ENCODE measurements around the gene GRID1.

The GRID1 gene

DNA sequence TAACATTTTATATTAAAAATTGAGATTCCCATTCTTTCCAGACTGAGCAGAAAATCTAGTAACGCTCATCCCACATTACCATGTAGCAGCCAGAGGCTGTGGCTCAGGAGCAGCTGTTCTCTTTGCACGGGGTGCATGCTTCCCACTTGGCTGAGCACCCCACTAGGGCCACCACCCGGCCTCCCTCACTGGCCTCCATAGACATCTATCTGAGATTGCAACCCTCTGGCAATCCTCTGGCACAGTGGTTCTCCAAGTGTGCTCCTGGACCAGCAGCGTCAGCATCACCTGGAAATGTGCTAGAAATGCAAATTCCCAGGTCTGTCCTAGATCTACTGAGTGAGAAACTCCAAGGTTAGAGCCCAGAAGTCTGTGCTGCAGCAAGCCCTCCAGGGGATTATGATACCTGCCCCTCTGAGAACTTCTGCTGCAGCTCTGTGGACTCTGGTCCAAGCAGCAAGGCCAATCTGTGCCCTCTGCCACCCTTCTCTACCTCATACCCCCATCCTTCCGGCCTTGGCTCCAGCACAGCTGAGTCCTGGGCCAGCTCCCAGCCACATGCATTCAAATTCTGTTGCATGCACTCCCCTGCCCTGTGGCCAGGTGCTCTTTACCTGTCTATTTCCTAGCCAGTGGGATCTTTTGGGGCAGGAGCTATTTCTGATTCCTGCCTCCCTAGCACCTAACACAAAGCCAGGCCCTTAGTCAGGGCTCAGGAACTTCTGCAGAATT lies 301.5 kb downstream of the GRID1 start:
- DNase-seq (ENCODE audit: low read depth, low spot score), result no peak

DNA sequence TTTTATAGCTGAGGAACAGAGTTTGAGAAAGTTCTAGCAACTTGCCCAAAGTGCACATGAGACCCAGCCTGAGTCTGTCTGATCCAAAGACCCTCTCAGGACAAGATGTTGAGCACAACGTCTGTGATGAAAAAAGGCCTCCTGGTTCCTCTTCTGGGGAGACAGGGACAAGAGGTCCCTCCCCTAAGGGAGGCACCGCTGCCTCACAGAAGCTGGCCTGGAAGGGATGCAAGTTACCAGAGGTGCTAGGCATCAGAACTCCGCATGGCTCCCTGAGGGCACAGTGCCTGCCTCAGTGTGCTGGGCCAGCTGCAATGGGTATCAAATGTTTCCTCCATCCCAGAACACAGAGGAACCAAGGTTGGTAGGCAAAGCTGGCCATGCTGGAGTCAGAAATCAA lies 302.4 kb downstream of the GRID1 start:
- no peak for DNase-seq (ENCODE audit: low read depth, low spot score)

DNA sequence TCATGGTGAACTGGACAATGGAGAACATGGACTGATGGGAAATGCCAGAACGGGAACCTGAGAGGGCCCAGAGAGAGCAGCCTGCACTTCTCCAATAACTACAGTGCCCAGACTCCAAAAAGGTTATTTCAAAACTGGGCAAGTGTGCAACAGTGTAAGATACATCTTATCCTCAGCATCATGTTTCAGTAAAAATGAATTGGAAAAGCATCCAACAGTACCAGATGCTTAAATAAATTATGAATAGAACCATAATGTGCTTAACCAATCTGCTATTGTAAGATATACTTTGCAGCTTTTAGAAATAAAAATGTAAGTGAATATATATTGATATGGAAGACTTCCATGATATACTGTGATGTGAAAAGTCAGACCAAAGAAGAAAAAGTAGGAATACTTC lies 303.3 kb downstream of the GRID1 start:
- DNase-seq (ENCODE audit: low read depth, low spot score), result no peak

DNA sequence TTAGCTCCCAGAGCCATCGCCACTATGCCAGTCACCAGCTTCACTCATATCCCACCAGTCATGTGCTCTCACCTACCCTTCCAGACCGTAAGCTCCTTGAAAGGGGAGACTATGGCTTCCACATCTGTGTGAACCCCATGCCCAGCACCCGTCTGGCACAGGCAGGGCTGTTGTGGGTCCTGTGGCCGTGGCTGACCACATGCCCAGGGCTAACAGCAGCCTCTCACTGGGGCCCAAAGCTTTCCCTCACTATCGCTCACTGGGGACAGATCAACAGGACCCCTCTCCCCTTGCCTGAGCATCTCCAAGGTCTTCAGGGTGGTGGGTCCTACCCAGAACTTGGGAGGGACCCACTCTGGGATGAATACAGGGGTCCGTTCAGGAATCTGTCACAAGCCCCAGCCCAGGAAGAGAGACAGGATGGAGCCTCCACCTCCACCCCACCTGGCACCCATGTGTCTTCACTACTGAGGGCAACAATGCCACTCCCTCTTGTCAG lies 303.9 kb downstream of the GRID1 start:
- no peak for DNase-seq (ENCODE audit: low read depth, low spot score)

DNA sequence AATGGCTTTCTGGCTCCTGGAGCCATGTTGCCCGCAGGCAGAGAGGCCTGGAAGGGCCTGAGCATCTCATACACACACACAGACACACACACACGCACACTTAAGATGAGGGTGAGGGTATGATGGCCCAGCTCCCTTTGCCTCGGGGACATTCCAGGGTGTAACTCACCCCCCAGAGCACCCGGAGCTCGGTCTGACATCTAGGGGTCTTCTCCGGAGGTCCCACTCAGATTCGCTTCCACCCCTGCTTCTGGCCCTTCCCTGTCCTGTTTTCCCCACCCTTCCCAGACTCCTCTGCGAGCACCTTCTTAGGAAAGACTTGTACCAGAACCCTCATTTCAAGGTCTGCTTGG lies 304.4 kb downstream of the GRID1 start:
- DNase-seq (ENCODE audit: low read depth, low spot score), result no peak

DNA sequence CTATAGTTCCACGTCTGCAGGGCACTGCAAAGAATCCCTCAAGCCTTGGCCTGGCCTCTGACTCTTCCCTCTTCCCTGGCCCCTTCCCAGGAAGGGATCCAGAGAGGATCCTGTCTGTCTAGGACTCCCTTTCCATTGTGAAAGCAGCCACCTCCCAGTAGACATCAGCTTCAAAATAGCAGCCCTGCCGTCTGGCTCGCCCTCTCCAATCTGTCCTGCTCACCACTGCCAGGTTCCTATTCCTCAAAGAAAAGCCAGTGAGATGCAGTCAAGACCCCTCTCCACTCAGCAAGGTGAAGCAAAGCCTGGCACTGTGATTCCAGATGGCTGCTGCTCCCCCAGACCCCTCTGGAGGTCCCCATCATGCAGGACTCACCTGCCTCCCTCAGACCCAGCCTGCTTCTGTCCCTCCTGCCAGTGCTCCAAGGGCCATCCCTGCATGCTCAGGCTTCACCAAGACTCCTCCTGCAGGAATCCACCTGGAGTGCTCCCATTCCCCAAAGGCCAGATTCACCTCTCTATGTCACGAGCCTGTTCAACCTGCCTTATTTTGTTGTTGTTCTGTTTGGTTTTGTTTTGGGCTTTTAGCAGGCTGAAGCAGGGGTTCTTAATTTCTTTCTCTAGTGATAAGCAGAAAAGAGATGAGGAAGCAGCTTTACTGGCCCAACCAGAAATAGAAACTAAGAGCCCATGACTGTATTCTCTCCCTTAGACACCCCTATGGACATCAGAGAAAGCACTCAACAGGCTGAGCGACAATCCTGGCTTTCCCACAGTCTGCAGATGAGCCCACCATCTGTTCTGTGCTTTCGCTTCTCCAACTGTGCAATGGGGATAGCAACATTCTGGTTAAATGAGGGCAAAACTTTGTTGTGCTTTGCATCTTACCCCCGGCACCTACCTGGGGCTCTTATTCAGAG lies 305.1 kb downstream of the GRID1 start:
- DNase-seq (ENCODE audit: low read depth, low spot score), result no peak

DNA sequence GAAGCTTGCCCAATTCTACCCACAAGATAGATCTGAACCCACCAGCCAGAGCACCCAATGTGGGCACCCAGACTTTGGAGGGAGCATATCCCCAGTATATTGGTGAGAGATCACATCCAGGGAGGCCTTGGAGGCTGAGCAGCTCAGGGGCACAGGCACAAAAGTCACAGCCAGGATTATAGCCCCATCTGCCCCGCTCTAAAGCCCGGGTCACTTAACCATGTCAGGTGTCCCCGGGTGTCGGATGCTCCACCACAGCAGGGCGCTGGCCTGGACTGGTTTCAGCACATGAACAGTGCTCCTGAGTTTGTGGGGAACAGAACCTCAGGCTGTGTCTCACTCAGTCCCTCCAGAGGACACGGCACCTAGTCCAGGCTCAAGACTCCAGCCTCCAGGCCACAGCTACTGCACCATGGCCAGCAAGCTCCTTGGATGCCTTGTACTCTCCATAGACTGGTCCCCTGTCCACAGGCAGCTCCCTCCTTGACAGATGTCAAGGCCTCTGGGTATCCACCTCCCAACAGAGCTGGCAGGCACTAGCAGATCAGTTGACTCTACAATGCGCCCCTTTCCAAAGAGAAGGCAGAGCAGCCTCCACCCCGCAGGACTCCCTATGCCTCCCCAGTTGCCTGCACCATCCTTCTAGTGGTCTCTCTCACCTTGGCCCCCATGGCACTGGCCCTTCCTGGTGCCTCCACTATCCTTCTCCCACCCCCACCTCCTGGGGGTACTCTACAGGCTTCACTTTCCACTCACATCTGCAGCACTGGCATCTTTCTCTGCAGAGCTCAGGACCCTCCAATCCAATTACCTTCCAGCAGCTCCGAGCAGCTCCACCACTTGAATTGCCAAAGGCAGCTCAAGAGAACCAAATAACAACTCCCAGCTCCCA lies 306.0 kb downstream of the GRID1 start:
- DNase-seq (ENCODE audit: low read depth, low spot score), result no peak

DNA sequence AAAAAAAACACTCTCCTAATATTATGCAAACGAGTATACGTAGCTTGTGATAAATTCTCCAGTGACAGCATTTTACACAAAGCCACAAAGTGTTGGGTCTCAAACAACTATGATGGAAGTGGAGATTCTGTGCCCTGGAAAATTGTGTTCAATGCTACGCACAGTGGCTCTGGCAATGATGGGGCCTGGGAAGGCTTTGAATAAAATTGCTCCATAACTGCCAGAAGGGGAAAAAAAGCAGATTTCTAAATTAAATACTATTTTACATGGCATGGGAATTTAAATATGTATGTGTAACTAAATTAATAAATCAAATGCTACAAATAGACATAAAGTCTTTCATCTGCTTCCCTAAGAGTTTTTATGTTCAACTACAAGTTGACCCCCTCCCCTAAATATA lies 306.7 kb downstream of the GRID1 start:
- no peak for DNase-seq (ENCODE audit: low read depth, low spot score)

DNA sequence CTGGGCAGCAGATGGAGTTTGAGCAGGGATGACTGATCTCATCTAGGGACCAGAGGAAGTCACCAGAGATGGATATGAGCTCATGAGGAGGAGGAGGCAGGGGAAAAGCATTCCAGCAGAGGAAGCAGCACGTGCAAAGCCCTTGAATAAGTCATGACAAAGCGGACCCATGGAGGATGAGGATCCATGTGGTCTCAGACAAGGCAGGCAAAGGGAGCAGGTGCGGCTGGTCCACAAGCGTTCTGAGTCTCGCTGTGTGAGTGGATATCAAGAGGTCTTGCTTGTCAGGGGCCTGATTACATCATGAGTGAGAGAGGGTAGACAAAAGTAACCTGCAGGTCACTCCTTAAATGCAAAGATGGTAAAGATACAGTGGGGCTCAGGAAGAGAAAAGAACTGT lies 307.6 kb downstream of the GRID1 start:
- no peak for DNase-seq (ENCODE audit: low read depth, low spot score)

DNA sequence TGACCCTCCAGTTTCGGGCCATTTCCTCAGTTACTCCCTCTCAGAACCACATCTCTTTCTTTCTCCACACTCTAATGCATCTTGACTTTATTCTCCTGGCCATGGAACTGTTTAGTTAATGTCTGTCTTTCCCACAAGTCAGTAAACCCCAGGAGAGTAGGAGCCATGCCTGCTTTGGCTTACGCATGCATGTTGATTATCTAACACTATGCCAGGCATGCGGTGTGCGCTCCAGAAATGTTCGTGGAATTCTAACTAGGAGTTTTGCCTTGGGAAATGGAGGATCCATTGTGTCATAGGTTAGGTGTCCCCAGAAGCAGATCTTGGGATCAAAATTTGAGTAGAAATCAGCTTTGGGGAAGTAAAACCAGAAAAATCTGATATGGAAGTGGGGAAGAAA lies 308.9 kb downstream of the GRID1 start:
- DNase-seq (ENCODE audit: low read depth, low spot score), result no peak

DNA sequence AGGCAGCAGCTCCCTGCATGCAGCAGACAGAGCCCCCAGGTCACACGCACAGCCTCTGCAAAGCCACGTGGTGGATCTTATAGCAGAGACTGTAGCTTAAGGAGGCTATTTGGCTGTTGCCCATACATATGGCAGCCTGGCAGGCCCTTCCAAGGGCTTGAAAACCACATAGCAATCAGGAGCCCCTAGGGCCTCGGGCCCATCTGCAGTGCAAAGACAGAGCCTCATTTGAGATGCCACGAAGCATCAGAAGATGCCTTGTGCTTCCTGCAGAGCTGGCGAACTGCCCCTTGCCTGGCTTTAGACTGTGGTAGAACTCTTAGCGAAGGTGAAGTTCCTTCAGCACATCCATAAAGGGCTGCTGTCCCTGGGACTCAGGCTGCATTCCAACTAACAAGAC lies 309.9 kb downstream of the GRID1 start:
- no peak for DNase-seq (ENCODE audit: low read depth, low spot score)

DNA sequence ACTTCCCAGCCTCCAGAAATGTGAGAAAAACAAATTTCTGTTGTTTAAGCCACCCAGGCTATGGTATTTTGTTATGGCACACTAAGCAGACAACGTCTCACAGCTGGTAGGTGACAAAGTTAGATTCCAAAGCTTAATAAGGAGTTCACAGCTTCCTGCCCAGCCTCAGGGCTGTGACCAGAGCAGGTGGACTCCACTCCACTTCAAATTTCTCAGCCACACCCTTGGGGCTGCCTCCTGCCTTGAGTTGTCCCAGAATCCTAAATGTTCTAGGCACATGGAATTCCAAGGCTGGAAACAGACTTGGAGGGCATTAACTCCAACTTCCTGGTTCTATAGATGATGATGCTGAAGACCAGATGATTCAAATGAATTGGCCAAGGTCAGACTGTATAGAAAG lies 310.7 kb downstream of the GRID1 start:
- no peak for DNase-seq (ENCODE audit: low read depth, low spot score)

DNA sequence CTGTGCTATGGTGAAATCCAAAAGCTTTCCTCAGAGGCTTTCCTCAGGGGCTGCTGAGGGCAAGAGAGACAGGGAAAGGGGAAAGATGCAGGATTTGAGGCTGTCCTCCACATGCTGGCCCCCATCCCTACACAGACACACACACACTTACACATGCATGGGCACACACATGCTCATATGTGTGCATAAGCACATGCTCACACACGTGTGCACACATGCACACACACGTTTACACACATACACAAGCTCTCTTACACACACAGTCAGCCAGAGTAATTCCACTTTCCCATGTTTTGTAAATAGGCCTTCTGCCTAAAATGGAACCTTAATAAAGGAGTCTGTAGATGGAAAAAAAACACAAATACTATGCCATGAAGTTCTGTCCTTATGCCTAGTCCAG lies 312.9 kb downstream of the GRID1 start:
- no peak for DNase-seq (ENCODE audit: low read depth, low spot score)

DNA sequence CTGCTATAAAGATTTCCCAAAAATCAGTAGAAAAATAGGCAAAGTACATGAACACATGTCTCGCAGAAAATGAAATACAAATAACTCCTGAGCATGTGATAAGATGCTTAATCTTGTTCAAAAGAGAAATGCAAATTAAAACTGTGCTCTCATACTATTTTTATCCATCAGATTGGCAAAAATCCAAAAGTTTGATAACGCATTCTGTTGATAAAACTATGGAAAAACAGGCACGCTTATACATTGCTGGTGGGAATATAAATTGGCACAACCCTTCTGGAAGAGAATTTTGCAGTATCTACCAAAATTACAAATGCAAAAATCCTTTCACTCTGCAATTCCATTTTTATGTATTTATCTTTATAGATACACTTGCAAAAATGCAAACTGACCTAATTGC lies 315.0 kb downstream of the GRID1 start:
- no peak for DNase-seq (ENCODE audit: low read depth, low spot score)

DNA sequence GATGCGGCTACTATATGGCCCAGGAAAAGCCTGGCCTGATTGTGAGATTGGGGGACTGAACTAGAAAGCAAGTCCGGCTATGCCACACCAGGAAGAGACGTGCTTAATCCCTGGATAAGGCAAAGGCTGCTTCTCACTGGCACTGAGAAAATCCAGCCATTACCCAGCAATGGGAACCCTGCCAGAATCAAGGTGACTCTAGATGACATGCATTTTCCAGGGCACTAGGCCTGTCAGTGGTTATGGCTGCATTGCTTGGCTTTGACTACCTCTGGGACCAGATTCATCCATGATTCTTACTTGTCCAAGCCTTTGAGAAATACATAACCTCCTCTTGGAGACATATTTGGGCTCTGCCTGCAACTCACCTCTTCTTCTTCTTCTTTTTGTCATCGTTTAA lies 317.2 kb downstream of the GRID1 start:
- no peak for DNase-seq (ENCODE audit: low read depth, low spot score)

DNA sequence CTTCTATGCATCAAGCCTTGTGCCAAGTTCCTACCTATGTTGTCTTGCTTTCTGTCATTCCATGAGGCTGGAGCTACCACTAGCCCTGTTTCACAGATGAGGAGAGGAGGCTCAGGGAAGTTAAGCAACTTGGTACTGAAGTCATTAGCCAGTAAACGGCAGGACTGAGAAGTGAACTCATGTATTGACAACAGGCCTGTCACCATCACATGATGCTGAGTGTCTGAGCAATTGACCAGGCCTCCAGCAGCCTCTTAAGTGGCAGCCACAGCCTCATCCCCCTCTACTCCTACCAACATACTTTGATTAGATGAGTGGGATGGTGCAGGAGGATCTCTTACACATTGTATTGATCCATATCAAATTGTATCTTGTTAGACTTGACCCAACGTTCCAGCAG lies 317.6 kb downstream of the GRID1 start:
- no peak for DNase-seq (ENCODE audit: low read depth, low spot score)

DNA sequence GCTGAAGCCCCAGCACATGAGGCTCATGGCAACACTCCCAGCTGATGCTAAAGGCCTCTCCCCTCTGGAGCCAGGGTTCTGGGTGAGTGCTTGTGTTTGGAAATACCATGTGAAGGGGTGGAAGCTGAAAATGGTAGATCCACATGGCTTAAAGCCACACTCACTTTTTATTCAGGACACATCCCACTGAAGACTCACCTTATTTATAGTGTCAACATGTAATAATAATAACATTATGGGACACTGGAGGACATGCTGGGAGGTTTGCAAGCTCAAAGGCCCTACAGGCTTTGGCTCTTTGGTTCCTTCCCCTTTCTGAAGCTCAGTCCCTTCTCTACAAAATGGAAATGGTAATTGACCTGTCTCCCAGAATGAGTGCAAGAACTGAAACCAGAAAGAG lies 318.0 kb downstream of the GRID1 start:
- no peak for DNase-seq (ENCODE audit: low read depth, low spot score)

DNA sequence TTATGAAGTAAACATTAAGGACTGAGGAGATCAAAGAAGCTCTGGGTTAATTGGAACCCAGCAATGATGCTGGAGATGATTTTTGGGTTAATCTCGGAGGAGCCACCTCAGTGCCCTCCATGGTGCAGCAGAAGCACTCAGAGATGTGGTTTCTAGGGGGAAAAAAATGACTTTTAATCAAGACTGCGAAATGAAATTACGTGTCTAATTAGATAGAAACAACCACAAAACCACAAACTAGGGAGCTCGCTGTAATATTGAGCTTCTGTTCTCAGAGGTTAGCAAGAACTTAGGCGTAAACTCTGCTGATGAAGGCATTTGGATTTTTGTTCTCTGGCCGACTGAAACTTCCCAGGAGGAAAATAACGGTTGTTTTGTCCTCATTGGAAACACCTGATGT lies 319.0 kb downstream of the GRID1 start:
- DNase-seq (ENCODE audit: low read depth, low spot score), result no peak

DNA sequence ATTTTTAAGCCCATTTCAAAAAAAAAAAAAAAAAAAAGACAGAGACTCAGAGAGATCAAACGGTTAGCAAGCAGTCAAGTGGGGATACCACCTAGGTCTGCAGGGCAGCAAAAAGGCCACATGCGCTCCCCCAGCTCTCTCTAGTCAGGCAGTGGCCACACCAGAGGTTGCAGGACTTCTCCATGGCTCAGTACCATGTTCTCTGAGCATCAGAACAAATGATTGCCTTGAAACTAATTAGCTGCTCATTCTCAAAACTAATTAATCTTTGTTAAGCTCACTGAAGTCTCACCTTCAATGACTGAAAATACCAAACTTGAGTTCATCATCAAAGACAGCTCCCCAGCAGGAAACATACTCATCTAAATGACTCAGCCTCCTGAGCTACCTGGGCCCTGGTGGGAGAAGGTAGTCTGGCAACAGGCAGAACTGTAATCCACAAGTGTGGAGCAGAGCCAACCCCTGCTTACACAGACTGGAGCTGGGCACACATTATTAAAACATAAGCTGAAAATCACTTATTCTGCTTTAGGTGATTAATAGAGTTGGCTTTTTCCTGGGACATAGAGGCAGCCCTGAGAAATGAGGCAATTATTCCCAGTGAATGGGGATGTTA lies 319.6 kb downstream of the GRID1 start:
- DNase-seq (ENCODE audit: low read depth, low spot score), result no peak

DNA sequence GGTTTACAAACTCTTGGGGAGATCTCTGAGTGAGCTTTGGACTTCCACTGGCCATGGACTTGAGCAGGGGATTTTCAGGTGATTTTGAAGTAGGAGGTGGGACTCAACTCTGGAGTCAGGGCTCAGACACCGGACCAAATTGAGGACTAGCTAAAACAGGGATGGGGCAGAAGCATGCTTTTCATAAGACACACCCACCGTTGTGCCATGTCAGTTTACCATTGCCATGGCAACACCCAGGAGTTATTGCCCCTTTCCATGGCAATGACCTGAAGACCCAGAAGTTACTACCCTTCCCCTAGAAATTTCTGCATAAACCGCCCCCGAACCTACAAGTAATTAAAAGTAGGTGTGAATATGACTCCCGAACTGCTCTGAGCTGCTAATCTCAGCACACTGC lies 320.7 kb downstream of the GRID1 start:
- DNase-seq (ENCODE audit: low read depth, low spot score), result no peak

DNA sequence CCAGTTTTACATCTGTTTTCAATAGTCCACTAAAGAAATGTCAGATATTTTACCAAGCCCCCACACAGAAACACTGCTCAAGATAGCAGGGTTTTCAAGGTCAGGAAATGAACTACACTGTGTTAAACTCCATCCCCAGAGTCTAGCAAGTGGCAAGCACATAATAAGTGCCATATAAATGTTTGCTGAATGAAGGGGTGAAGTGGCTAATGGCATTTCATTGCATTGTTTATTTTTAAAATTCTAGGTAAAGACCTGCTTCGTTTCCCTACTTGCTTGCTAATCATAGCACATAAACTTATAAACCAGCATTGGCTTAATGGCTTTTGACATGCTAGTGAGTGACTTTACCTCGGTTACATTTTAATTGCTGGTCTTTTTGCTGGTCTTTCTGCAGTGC lies 322.6 kb downstream of the GRID1 start:
- DNase-seq (ENCODE audit: low read depth, low spot score), result no peak

DNA sequence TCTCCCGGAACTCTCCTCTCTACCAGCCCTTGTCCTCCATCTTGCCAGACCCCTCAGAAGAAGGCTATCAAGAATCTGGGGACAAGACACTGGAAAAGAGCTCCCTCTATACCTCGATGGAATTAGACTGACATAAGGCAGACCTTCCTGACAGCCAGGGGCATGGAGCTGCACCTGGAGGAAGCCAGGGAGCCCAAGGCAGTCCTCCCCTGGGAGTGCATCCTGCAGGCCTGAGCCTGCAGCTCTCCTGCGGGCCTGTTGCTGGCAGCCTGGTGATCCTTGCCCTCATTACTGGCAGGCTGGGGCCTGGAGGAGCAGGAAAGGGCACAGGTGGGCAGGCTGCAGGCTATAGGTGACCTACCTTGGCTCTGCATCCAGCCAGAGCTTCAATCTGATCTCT lies 323.4 kb downstream of the GRID1 start:
- no peak for DNase-seq (ENCODE audit: low read depth, low spot score)
